ENCODE results near the gene CLIP2.
A peak's percentile ranks its signal among the peaks of the same experiment; 100 is the strongest.
"Not testable (repeated sequence)": the region's sequence is repeated elsewhere in the genome, so short reads cannot be mapped to it uniquely, and the experiment has no call there.

The CLIP2 gene

DNA sequence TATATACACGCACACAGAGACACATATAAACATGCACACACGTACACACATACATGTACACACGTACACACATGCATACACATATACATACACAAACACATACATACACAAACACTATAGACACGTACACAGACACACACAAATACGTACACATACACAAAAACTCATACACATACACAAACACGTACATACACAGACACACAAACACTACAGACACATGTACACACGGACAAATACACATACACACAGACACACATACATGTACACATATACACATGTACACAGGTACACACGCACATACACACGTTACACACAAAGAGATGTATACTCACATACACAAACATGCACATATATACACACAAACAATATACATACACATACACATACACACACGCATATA, 129.3 kb downstream of the CLIP2 start:
- peaks cover 4% of the 10 kb centered on the region for H3K4me1 Mint-ChIP-seq
- no peak overlapping the region for H3K27ac Mint-ChIP-seq
- no peaks in the 10 kb centered on the region for H3K36me3 Mint-ChIP-seq (ENCODE audit: low read depth)
- TF ChIP-seq, protein P1, sequence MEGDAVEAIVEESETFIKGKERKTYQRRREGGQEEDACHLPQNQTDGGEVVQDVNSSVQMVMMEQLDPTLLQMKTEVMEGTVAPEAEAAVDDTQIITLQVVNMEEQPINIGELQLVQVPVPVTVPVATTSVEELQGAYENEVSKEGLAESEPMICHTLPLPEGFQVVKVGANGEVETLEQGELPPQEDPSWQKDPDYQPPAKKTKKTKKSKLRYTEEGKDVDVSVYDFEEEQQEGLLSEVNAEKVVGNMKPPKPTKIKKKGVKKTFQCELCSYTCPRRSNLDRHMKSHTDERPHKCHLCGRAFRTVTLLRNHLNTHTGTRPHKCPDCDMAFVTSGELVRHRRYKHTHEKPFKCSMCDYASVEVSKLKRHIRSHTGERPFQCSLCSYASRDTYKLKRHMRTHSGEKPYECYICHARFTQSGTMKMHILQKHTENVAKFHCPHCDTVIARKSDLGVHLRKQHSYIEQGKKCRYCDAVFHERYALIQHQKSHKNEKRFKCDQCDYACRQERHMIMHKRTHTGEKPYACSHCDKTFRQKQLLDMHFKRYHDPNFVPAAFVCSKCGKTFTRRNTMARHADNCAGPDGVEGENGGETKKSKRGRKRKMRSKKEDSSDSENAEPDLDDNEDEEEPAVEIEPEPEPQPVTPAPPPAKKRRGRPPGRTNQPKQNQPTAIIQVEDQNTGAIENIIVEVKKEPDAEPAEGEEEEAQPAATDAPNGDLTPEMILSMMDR (IDR thresholded peaks at IDR 0.05) = no peak
- H3K27me3 Mint-ChIP-seq (ENCODE audit: low read depth, poor library complexity) = no peaks in the 10 kb centered on the region
- no peaks in the 10 kb centered on the region for H3K9me3 Mint-ChIP-seq
- H3K4me3 Mint-ChIP-seq = no peak overlapping the region
- DNase-seq = no peak

DNA sequence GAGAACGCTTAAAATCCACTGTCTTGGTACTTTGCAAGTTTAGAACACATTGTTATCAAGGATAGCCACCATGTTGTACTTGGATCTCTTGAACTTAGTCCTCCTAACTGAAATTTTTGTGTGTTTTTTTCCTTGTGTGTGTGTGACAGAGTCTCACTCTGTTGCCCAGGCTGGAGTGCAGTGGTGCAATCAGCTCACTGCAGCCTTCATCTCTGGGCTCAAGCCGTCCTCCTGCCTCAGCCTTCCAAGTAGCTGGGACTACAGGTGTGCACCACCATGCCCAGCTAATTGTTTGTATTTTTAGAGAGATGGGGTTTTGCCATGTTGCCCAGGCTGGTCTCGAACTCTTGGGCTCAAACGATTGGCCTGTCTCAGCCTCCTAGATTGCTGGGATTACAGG, 130.0 kb downstream of the CLIP2 start:
- H3K4me1 Mint-ChIP-seq; H3K27me3 Mint-ChIP-seq (ENCODE audit: low read depth, poor library complexity); H3K36me3 Mint-ChIP-seq (ENCODE audit: low read depth); H3K9me3 Mint-ChIP-seq; H3K27ac Mint-ChIP-seq; H3K4me3 Mint-ChIP-seq; DNase-seq: not testable (repeated sequence)

DNA sequence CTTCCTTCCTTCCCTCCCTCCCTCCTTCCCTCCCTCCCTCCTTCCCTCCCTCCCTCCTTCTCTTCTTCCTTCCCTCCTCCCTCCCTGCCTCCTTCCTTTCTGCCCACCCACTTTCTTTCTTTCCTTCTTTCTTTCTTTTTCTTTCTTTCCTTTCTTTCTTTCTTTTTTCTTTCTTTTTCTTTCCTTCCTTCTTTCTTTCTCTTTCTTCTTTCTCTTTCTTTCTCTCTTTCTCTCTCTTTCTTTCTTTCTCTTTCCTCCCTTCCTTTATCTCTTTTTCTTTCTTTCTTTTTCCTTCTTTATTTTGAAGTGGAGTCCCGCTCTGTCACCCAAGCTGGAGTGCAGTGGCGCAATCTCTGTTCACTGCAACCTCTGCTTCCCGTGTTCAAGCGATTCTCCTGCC, 130.8 kb downstream of the CLIP2 start:
- no peak overlapping the region for H3K4me3 Mint-ChIP-seq

DNA sequence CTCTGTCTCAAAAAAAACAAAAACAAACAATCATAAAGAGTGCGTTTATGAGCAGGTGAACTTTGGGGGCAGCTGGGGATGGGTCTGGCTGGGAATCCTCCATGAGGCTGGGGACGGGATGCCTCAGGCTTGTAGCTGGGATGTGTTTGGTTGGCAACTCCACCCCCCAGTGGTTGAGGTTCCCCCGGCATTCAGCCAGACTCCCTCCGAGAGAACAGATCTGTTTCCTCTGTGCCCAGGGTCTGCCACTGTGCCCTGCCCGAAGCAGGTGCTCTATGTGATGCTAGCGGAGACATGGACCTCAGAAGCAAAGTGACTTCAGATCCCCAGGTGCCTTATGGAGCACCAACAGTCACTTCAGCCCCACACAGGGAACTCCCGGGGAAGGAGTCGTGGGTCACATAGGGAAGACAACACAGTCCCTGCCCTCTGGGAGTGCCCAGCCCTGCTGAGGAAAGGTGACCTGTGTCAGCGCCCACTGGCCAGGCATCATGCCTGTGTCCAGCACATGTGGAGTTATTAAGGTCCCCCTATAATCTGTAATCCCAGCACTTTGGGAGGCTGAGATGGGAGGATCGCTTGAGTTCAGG, 135.2 kb downstream of the CLIP2 start:
- no peaks in the 10 kb centered on the region for H3K4me1 Mint-ChIP-seq
- no peak overlapping the region for H3K4me3 Mint-ChIP-seq
- H3K36me3 Mint-ChIP-seq (ENCODE audit: low read depth) = no peaks in the 10 kb centered on the region
- H3K27me3 Mint-ChIP-seq (ENCODE audit: low read depth, poor library complexity) = peaks cover 10% of the 10 kb centered on the region
- H3K9me3 Mint-ChIP-seq = no peaks in the 10 kb centered on the region
- H3K27ac Mint-ChIP-seq = no peak overlapping the region
- TF ChIP-seq, protein P1 (IDR thresholded peaks at IDR 0.05) = no peak
- DNase-seq = no peak

More for the DNA sequence above, 130.8 kb downstream of the CLIP2 start:
- H3K36me3 Mint-ChIP-seq (ENCODE audit: low read depth) = no peaks in the 10 kb centered on the region
- H3K9me3 Mint-ChIP-seq = no peaks in the 10 kb centered on the region
- peaks cover 4% of the 10 kb centered on the region for H3K4me1 Mint-ChIP-seq
- peaks cover 5% of the 10 kb centered on the region for H3K27me3 Mint-ChIP-seq (ENCODE audit: low read depth, poor library complexity)
- DNase-seq = no peak
- TF ChIP-seq, protein P1 (IDR thresholded peaks at IDR 0.05) = no peak
- H3K27ac Mint-ChIP-seq = peak overlapping the region; percentile 82

DNA sequence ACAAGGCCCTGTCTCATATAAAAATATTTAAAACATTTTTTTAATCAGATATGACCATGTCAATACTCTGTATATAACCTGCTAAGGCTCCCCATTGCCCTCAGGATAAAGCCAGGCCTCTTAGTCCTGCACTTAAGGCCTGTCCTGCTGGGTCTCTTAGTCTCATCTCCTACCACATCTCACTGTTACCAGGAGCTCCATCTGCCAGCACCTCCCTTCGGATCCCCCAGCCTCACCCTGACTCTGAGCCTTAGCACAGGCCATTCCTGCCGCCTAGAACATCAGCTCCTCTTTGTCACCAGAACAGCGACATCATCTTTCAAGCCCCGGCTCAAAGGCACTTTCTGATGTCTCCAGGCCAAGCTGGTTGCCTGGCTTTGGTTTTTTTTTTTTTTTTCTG, 138.8 kb downstream of the CLIP2 start:
- Mint-ChIP-seq H3K36me3 (ENCODE audit: low read depth) (no peaks in the 10 kb centered on the region), H3K4me3 (no peak overlapping the region), H3K27ac (peak overlapping the region; percentile 50), H3K9me3 (no peaks in the 10 kb centered on the region), H3K4me1 (no peaks in the 10 kb centered on the region), H3K27me3 (ENCODE audit: low read depth, poor library complexity) (peaks cover 10% of the 10 kb centered on the region)
- no peak for DNase-seq
- TF ChIP-seq, protein P1 (IDR thresholded peaks at IDR 0.05) = no peak

DNA sequence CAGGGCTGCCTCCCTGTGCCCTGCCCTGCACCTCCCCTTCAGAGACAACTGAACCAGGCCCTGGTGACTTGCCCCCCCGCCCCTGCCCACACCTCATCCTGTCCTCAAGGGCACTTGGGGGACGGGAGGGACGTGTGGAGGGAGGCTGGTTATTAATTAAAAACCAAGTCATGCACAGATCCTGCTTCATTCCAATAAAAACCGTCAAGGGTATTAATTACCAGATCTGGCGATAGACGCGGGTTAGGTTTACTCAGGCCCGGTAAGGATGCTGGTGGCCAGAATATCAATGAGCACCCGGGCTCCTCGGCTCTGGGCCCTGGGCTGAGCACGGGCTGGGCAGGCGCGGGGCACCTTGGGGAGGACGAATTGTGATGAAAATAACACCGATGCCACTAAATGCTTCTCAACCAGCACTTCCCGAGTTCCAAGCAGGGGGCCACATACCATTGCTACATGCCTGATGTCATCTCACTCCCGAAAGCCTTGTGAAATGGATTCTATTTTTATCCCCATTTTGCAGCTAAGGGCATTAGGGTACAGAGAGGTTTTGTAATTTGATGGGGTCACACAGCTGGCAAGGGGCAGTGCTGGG, 140.0 kb downstream of the CLIP2 start:
- TF ChIP-seq, protein P1 (IDR thresholded peaks at IDR 0.05) = no peak
- Mint-ChIP-seq H3K27ac (no peak overlapping the region), H3K4me3 (no peak overlapping the region), H3K9me3 (no peaks in the 10 kb centered on the region), H3K27me3 (ENCODE audit: low read depth, poor library complexity) (peaks cover 9% of the 10 kb centered on the region), H3K36me3 (ENCODE audit: low read depth) (no peaks in the 10 kb centered on the region), H3K4me1 (no peaks in the 10 kb centered on the region)
- DNase-seq = no peak

DNA sequence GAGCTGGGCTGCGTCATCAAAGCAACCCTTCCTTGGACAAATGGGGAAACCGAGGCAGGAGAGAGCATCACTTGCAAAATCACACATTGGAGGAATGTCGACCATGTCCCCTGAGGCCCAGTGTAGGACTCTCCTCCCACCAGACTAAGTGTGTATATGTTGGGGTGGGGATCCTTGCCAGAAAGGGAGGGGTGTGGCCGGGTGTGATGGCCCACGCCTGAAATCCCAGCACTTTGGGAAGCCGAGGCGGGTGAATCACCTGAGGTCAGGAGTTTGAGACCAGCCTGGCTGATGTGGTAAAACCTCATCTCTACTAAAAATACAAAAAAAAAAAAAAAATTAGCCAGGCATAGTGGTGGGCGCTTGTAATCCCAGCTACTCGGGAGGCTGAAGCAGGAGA, 141.2 kb downstream of the CLIP2 start:
- H3K36me3 Mint-ChIP-seq (ENCODE audit: low read depth); H3K27ac Mint-ChIP-seq; H3K27me3 Mint-ChIP-seq (ENCODE audit: low read depth, poor library complexity); H3K9me3 Mint-ChIP-seq; H3K4me1 Mint-ChIP-seq; DNase-seq; H3K4me3 Mint-ChIP-seq: not testable (repeated sequence)
